Mesothelial cell of epicardium (in vitro differentiated cells): Measurements from ENCODE around the gene NXNL1. TPM values are rescaled to one million over a fixed set of nuclear protein-coding genes. Genes with fewer than 3 reads are reported as not detected.

Experiments
- DNase-seq, 2 experiments: peaks; one replicate each; pipeline ENCODE4 v3.0.0; 2021; ENCODE audit warnings: low spot score in 2 of 2; ENCODE audit not compliant: unreplicated experiment in 2 of 2
- H3K27ac Mint-ChIP-seq: 2 replicates; pipeline ENCODE4 v1.8.0; 2021; ENCODE audit warnings: mixed read lengths
- H3K27me3 Mint-ChIP-seq: 2 replicates; pipeline ENCODE4 v1.8.0; 2021; ENCODE audit warnings: low read depth, mixed read lengths
- H3K36me3 Mint-ChIP-seq: 2 replicates; pipeline ENCODE4 v1.8.0; 2021; ENCODE audit warnings: mixed read lengths
- H3K4me1 Mint-ChIP-seq: 2 replicates; pipeline ENCODE4 v1.8.0; 2021; ENCODE audit warnings: mixed read lengths
- H3K4me3 Mint-ChIP-seq: 2 replicates; pipeline ENCODE4 v1.8.0; 2021; ENCODE audit warnings: mild to moderate bottlenecking, moderate library complexity, mixed read lengths
- H3K9me3 Mint-ChIP-seq: 2 replicates; pipeline ENCODE4 v1.8.0; 2021; ENCODE audit warnings: mixed read lengths
- CTCF ChIP-seq: fragments of 200-600 bp; sonication (generic); IDR thresholded peaks from one replicate; pipeline ENCODE4 v1.5.0; 2021; ENCODE audit warnings: antibody characterized with exemption; ENCODE audit not compliant: unreplicated experiment
- total RNA-seq: library from RNA; stranded (reverse); gene quantifications from 3 replicates; pipeline ENCODE4 v1.2.1, GENCODE V29; 2021

NXNL1 gene
- total RNA-seq, 1 donor from 2014 or later = not detected

GRCh38 chr19:17455308-17456123 is 5.2 kb downstream of the NXNL1 start:
- H3K27me3 Mint-ChIP-seq = peaks cover 44% of the 10 kb centered on the region
- peaks cover 9% of the 10 kb centered on the region for H3K4me1 Mint-ChIP-seq
- H3K36me3 Mint-ChIP-seq = no peaks in the 10 kb centered on the region
- no peaks in the 10 kb centered on the region for H3K9me3 Mint-ChIP-seq
- TF ChIP-seq CTCF = no peak
- DNase-seq = no peak
- no peak overlapping the region for H3K27ac Mint-ChIP-seq
- no peak overlapping the region for H3K4me3 Mint-ChIP-seq

- H3K4me3 Mint-ChIP-seq = peak overlapping the region; percentile 10
- no peak for TF ChIP-seq CTCF
- H3K4me1 Mint-ChIP-seq = peaks cover 9% of the 10 kb centered on the region
- no peaks in the 10 kb centered on the region for H3K9me3 Mint-ChIP-seq
- H3K27ac Mint-ChIP-seq = no peak overlapping the region
- peaks cover 50% of the 10 kb centered on the region for H3K27me3 Mint-ChIP-seq
- H3K36me3 Mint-ChIP-seq = no peaks in the 10 kb centered on the region
- DNase-seq = no peak
Observed at GRCh38 chr19:17454576-17455071, 6.1 kb downstream of the NXNL1 start.

GRCh38 chr19:17451820-17452219 is 8.9 kb downstream of the NXNL1 start:
- H3K27ac Mint-ChIP-seq = no peak overlapping the region
- no peak for DNase-seq
- H3K4me3 Mint-ChIP-seq = no peak overlapping the region
- peaks cover 12% of the 10 kb centered on the region for H3K4me1 Mint-ChIP-seq
- H3K9me3 Mint-ChIP-seq = no peaks in the 10 kb centered on the region
- no peak for TF ChIP-seq CTCF
- H3K27me3 Mint-ChIP-seq = peaks cover 46% of the 10 kb centered on the region
- H3K36me3 Mint-ChIP-seq = no peaks in the 10 kb centered on the region

GRCh38 chr19:17450264-17451075 is 10.3 kb downstream of the NXNL1 start:
- Mint-ChIP-seq H3K9me3 (no peaks in the 10 kb centered on the region), H3K27ac (no peak overlapping the region), H3K4me3 (peak overlapping the region; percentile 50), H3K4me1 (peaks cover 12% of the 10 kb centered on the region), H3K36me3 (no peaks in the 10 kb centered on the region), H3K27me3 (peaks cover 33% of the 10 kb centered on the region)
- no peak for TF ChIP-seq CTCF
- no peak for DNase-seq

GRCh38 chr19:17448131-17448967 is 12.4 kb downstream of the NXNL1 start, which contains the start of gene TMEM221:
TSS of gene TMEM221 (minus strand) at chr19:17448668. CDS start at chr19:17448462, 206 bp downstream.
- Mint-ChIP-seq H3K36me3 (no peaks in the 10 kb centered on the region), H3K4me3 (peak within 1 kb of the TSS; percentile 74), H3K9me3 (no peaks in the 10 kb centered on the region), H3K4me1 (peaks cover 4% of the 10 kb centered on the region), H3K27ac (no peak within 1 kb of the TSS), H3K27me3 (peaks cover 15% of the 10 kb centered on the region)
- peak; percentile 36 to 71 for DNase-seq
- TF ChIP-seq CTCF = peak; percentile 42
